ENCODE data around the gene APOL5.

DNA sequence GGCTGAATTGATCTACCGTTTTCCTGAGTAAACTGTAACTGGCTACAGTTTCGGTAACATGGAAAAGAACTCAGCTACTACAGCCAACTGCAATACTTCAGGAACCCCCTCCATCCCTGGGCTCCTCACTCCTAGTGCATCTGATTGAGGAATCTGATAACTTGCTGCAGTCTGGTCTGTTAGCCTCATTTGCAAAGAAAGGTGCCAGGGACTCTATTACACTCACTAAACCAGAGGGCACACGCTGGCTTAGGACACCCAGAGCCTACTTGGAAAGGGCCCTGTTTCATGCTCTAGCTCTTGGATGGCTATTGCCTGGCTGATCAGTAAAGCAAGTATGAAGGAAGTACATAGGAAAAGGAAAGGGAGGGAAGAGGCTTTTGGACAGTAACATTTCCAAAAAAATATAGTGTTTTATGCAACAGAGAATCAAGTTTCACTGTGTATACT is 22.3 kb downstream of the APOL5 start:
- TF ChIP-seq EP300 (IDR thresholded peaks at IDR 0.05) (no peak), POLR2A (IDR thresholded peaks at IDR 0.05; ENCODE audit: low read depth) (no peak), POLR2AphosphoS5 (IDR thresholded peaks at IDR 0.05) (no peak)

Measured in esophagus muscularis mucosa (tissue), 3 donors.